GM23248 (cell line): ENCODE results near the gene TCEAL7. TPM values are rescaled to one million over a fixed set of nuclear protein-coding genes. Genes with fewer than 3 reads are reported as not detected.

Experiments used
- DNase-seq: peaks from one replicate; pipeline ENCODE4 v3.0.0-alpha.2; 2015
- H2AFZ ChIP-seq: fragments of 200-600 bp; sonication (generic); 2 replicates; pipeline ENCODE4 v1.6.1; 2016; ENCODE audit warnings: antibody characterized with exemption
- H3F3A ChIP-seq: fragments of 200-600 bp; sonication (generic); 2 replicates; pipeline ENCODE4 v1.6.1; 2016; ENCODE audit warnings: mild to moderate bottlenecking, antibody characterized with exemption, mixed run types; ENCODE audit not compliant: insufficient read depth
- H3K27ac ChIP-seq: fragments of 200-600 bp; sonication (generic); 2 replicates; pipeline ENCODE4 v1.5.1; 2016; ENCODE audit warnings: mild to moderate bottlenecking
- H3K27me3 ChIP-seq: fragments of 200-600 bp; sonication (generic); replicated peaks from 2 replicates; pipeline ENCODE4 v1.6.1; 2016; ENCODE audit warnings: mild to moderate bottlenecking; ENCODE audit not compliant: insufficient read depth
- H3K36me3 ChIP-seq: fragments of 200-600 bp; sonication (generic); 2 replicates; pipeline ENCODE4 v1.6.1; 2016; ENCODE audit warnings: low read depth, mild to moderate bottlenecking
- H3K4me1 ChIP-seq: fragments of 200-600 bp; sonication (generic); 2 replicates; pipeline ENCODE4 v1.6.1; 2016; ENCODE audit warnings: mild to moderate bottlenecking; ENCODE audit not compliant: insufficient read depth
- H3K4me2 ChIP-seq: fragments of 200-600 bp; sonication (generic); one replicate; pipeline ENCODE4 v1.6.1; 2016; ENCODE audit warnings: mild to moderate bottlenecking; ENCODE audit not compliant: unreplicated experiment
- H3K4me3 ChIP-seq: fragments of 200-600 bp; sonication (generic); 2 replicates; pipeline ENCODE4 v1.5.1; 2016; ENCODE audit warnings: mild to moderate bottlenecking
- H3K79me2 ChIP-seq: fragments of 200-600 bp; sonication (generic); 2 replicates; pipeline ENCODE4 v1.6.1; 2016; ENCODE audit warnings: mild to moderate bottlenecking; ENCODE audit not compliant: insufficient read depth
- H3K9ac ChIP-seq: fragments of 200-600 bp; sonication (generic); 2 replicates; pipeline ENCODE4 v1.6.1; 2016; ENCODE audit warnings: mild to moderate bottlenecking
- H3K9me2 ChIP-seq: fragments of 200-600 bp; sonication (generic); 2 replicates; pipeline ENCODE4 v1.6.1; 2016; ENCODE audit warnings: mixed run types, mild to moderate bottlenecking, moderate library complexity; ENCODE audit not compliant: insufficient read depth
- H3K9me3 ChIP-seq: fragments of 200-600 bp; sonication (generic); one replicate; pipeline ENCODE4 v1.6.1; 2017; ENCODE audit warnings: low read depth
- H4K20me1 ChIP-seq: fragments of 200-600 bp; sonication (generic); 2 replicates; pipeline ENCODE4 v1.6.0; 2016; ENCODE audit not compliant: insufficient read depth
- EZH2 ChIP-seq: fragments of 200-600 bp; sonication (generic); IDR thresholded peaks from 2 replicates; pipeline ENCODE4 v1.6.1; 2018; ENCODE audit warnings: antibody characterized with exemption, mild to moderate bottlenecking; ENCODE audit not compliant: insufficient read depth, poor library complexity, severe bottlenecking
- EZH2phosphoT487 ChIP-seq: fragments of 200-600 bp; sonication (generic); IDR thresholded peaks from 2 replicates; pipeline ENCODE4 v1.6.1; 2018; ENCODE audit warnings: antibody characterized with exemption, moderate library complexity, mild to moderate bottlenecking, low read depth; ENCODE audit not compliant: insufficient read depth
- WGBS, 2 experiments: methylation state at CpG; one replicate each; pipeline ENCODE4 v1.1.6; 2015 to 2017; ENCODE audit warnings: low lambda C conversion rate in 2 of 2, low coverage in 1 of 2; ENCODE audit errors: missing lambda C conversion rate in 2 of 2; 5-methylcytosine and 5-hydroxymethylcytosine counted together
- in situ Hi-C: fragments of 300-500 bp; cut with MboI; formaldehyde crosslinking; loops from 2 replicates; pipeline ENCODE4 v1.15.0; 2020
- polyA plus RNA-seq: library from polyadenylated mRNA; unstranded; fragments of >200 nt; fragmentation: Nextera tagmentation; extraction: Ambion mirVana; gene quantifications from 2 replicates; pipeline ENCODE4 v1.2.1, GENCODE V29; 2016
- small RNA-seq: library from RNA; depleted of rRNA; stranded (forward); fragments of <200 nt; gene quantifications from one replicate; pipeline ENCODE3, GENCODE V24; 2014; ENCODE audit warnings: low read depth, low replicate concordance
- total RNA-seq: library from RNA; depleted of rRNA; stranded (reverse); fragments of >200 nt; shearing (Covaris generic); gene quantifications from 2 replicates; pipeline ENCODE4 v1.2.3, GENCODE V29; 2014; rRNA removed

The TCEAL7 gene
- total and polyA plus RNA-seq, 2 experiments from 2014 or later: 8.0 to 21.9 TPM

DNA sequence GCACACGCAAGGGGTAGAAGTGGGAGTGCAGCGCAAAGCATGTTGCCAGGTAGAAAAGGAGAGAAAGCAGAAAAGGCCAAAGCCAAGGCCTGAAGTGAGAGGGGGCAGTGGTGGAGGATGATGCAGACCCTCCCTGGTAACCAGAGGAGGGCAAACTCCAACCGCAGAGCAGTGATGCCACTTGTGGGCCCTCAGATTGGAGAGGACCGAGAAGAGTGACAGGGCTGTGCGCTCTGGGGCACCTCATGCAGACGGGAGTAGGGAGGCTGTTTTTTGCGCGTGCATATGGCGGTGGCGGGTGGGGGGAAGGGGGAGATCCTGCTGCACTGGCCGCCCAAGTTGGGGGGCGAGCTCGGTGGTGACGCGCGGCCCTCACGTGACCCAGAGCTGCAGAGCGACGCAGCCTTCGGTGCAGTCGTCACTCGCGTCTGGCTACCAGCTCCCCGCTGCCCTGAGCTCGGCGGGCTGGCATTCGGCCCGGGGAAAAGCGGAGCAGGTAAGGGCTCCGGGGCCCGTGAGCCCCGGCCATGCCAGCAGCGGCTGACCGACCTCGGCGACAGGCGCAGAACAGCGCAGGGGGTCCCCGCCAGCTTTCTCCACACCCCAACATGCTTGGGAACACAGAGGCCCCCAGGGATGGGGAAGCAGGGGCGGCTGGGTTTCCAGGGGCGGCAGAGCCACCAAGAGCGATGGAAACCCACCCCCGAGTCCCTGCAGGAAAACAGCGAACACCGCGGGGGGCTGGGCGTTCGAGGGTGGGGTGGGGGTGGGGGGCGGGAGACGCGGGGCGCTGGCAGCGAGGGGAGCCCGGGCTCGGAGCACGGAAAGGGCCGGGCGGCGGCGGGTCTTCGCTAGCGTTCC is 46.3 kb downstream of the TCEAL7 start, which contains the start of gene BEX3:
Gene BEX3, plus strand, starts transcription at position 421 of the 861 bp plus-strand sequence. CDS start 984 bp downstream, outside the sequence.
- in situ Hi-C loops: no loop called here
- Histone ChIP-seq H3K27ac (peak within 1 kb of the TSS; percentile 70), H2AFZ (peak within 1 kb of the TSS; percentile 88), H3K4me2 (peak within 1 kb of the TSS; percentile 79), H3K27me3 (no peaks in the 10 kb centered on the region), H3F3A (peaks cover 19% of the 10 kb centered on the region; the same call in 1 of the 2 replicates), H3K79me2 (peaks cover 12% of the 10 kb centered on the region), H3K9me3 (no peaks in the 10 kb centered on the region), H3K36me3 (no peaks in the 10 kb centered on the region), H4K20me1 (no peaks in the 10 kb centered on the region), H3K4me1 (peaks cover 20% of the 10 kb centered on the region), H3K4me3 (peak within 1 kb of the TSS; percentile 89), H3K9ac (peak within 1 kb of the TSS; percentile 94), H3K9me2 (no peaks in the 10 kb centered on the region)
- TF ChIP-seq EZH2 (no peak), EZH2phosphoT487 (no peak)
- peak; percentile 68 for DNase-seq
- WGBS, 2 experiments: 11 to 41% methylated on average over 5 to 22 of the region's 62 CpGs

DNA sequence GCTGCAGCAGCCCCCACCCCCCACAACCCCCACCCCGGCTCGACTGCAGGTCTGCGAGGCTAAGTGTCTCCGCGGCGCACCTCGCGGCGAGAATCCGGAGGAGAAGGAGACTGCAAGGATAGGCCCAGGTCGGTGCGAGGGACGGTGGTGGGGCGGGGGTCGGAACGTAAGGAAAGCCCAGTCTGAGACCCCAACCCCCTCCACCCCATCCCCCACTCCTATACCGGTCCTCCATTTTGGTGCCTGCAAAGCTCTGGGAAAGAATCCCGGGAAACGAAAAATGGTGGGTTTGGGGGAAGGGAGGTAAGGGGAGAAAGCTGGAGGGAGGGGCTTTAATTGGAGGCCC is 46.9 kb downstream of the TCEAL7 start:
- H3K27me3 ChIP-seq: no peaks in the 10 kb centered on the region
- H3K36me3 ChIP-seq: no peaks in the 10 kb centered on the region
- WGBS, 2 experiments: 0% methylated on average over 12 of the region's 19 CpGs; no CpG with 5 or more reads in 1 of the 2 experiments
- no peaks in the 10 kb centered on the region for H3K9me3 ChIP-seq
- H3K9me2 ChIP-seq: no peaks in the 10 kb centered on the region
- in situ Hi-C loops: no loop called here
- peak overlapping the region; percentile 69 for H2AFZ ChIP-seq
- DNase-seq: peak; percentile 45
- peak overlapping the region; percentile 79 for H3K4me2 ChIP-seq
- peaks cover 20% of the 10 kb centered on the region for H3K4me1 ChIP-seq
- peak overlapping the region; percentile 94 for H3K9ac ChIP-seq
- H3F3A ChIP-seq: peaks cover 19% of the 10 kb centered on the region; the same call in 1 of the 2 replicates
- no peaks in the 10 kb centered on the region for H4K20me1 ChIP-seq
- peak overlapping the region; percentile 89 for H3K4me3 ChIP-seq
- no peak for TF ChIP-seq EZH2phosphoT487
- no peak for TF ChIP-seq EZH2
- peaks cover 12% of the 10 kb centered on the region for H3K79me2 ChIP-seq
- H3K27ac ChIP-seq: peak overlapping the region; percentile 21; the same call in 1 of the 2 replicates

DNA sequence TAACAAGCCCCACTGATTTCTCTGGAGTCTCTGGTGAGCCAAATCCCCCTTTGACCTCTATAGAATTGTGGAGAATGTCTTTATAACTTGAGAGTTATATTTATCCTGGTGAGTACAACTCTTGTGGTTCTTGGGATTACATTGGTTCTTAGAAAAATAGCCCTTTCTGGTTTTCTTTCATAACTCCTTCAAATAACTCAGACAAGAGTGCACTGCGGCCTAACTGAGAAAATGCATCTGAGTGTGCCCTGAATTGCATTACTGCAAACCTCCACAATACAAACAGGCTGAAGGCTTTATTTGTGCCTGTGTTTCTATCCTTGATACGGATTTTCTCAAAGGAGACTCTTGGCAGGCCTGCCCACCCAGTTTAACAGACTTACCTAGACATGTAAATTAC is 49.0 kb downstream of the TCEAL7 start:
- in situ Hi-C loops: no loop called here
- Histone ChIP-seq H3K79me2 (peaks cover 12% of the 10 kb centered on the region), H3F3A (peaks cover 6% of the 10 kb centered on the region; the same call in 1 of the 2 replicates), H3K9ac (no peak overlapping the region), H3K4me2 (no peak overlapping the region), H4K20me1 (no peaks in the 10 kb centered on the region), H3K4me3 (no peak overlapping the region), H3K9me2 (no peaks in the 10 kb centered on the region), H3K9me3 (no peaks in the 10 kb centered on the region), H3K36me3 (no peaks in the 10 kb centered on the region), H3K4me1 (peaks cover 7% of the 10 kb centered on the region), H2AFZ (no peak overlapping the region), H3K27me3 (no peaks in the 10 kb centered on the region), H3K27ac (no peak overlapping the region)
- TF ChIP-seq EZH2 (no peak), EZH2phosphoT487 (no peak)
- DNase-seq: no peak
- WGBS, 2 experiments: 96 to 98% methylated on average over 2 of the region's 2 CpGs

Small RNA genes lying within 50 kb of the gene (small RNA-seq; reads per million reads assigned to genes)
- gene Z92846.1: not detected

Other genes starting within 250 kb of the TCEAL7 start
- 13.6 and 31.4 TPM in 2 replicates for gene NXF3, start 237.1 kb upstream of the TCEAL7 start, total RNA-seq
- gene NXF3, start 237.1 kb upstream of the TCEAL7 start, polyA plus RNA-seq: 6.6 and 7.9 TPM in 2 replicates
- 0.54 and 2.4 TPM in 2 replicates for gene BEX4, start 115.1 kb upstream of the TCEAL7 start, total RNA-seq
- gene BEX4, start 115.1 kb upstream of the TCEAL7 start, polyA plus RNA-seq: 2.4 TPM in 2 replicates
- gene TCEAL8, start 75.1 kb upstream of the TCEAL7 start, total RNA-seq: 87.3 and 97.7 TPM in 2 replicates
- 104 TPM in 2 replicates for gene TCEAL8, start 75.1 kb upstream of the TCEAL7 start, polyA plus RNA-seq
- gene TCEAL5, start 53.5 kb upstream of the TCEAL7 start, total RNA-seq: not detected in 2 replicates
- gene TCEAL5, start 53.5 kb upstream of the TCEAL7 start, polyA plus RNA-seq: not detected in 2 replicates
- not detected in 2 replicates for gene BEX2, start 19.2 kb upstream of the TCEAL7 start, total RNA-seq
- gene BEX2, start 19.2 kb upstream of the TCEAL7 start, polyA plus RNA-seq: not detected in 2 replicates
- 86.4 and 107 TPM in 2 replicates for gene TCEAL9, start 26.3 kb downstream of the TCEAL7 start, total RNA-seq
- gene TCEAL9, start 26.3 kb downstream of the TCEAL7 start, polyA plus RNA-seq: 188 and 192 TPM in 2 replicates
- gene BEX3, start 46.3 kb downstream of the TCEAL7 start, total RNA-seq: 129 and 154 TPM in 2 replicates
- 300 and 313 TPM in 2 replicates for gene BEX3, start 46.3 kb downstream of the TCEAL7 start, polyA plus RNA-seq
- gene RAB40A, start 189.2 kb downstream of the TCEAL7 start, total RNA-seq: not detected in 2 replicates
- 0.16 and 0.34 TPM in 2 replicates for gene RAB40A, start 189.2 kb downstream of the TCEAL7 start, polyA plus RNA-seq